Measurements from ENCODE around the gene C4BPA.

Gene C4BPA

GRCh38 chr1:207128336-207128921 is 24.4 kb downstream of the C4BPA start:
- DNase-seq, result no peak

DNA sequence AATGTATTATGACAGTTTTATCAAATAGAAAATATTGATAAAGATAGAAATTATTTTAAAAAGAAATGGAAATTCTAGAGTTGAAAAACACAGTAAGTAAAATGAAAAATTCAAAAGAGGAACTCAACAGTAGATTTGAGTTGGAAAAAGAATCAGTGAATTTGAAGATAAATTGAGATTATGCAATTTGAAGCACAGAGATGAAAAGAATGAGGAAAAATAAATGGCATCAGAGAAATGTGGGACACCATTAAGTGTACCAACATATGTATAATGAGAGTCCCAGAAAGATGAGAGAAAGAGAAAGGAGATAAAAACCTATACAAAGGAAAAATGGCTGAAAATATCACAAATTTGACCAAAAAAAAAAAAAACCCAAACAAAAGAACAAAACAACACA is 25.0 kb downstream of the C4BPA start:
- no peak for DNase-seq

GRCh38 chr1:207130252-207131036 is 26.4 kb downstream of the C4BPA start:
- no peak for DNase-seq

DNA sequence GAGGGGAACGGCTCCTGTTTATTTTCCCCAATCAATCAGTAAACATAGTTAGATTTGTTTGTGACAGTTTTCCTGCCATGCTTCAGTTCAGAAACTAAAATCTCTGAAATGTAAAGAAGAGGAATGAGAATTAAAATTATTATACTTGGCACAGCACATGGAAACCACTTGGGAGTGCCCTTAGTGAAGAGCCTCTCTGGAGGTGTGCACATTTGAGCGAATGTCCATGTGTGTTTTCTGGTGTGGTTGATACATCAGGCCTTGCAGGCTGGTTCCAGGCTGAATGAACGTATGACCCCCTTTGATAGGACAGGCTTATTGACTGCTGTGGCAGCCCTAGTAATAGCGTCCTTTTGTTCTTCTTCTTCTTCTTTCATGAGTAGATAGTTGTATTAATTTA is 27.1 kb downstream of the C4BPA start:
- no peak for DNase-seq

GRCh38 chr1:207134581-207134980 is 30.5 kb downstream of the C4BPA start:
- no peak for DNase-seq

DNA sequence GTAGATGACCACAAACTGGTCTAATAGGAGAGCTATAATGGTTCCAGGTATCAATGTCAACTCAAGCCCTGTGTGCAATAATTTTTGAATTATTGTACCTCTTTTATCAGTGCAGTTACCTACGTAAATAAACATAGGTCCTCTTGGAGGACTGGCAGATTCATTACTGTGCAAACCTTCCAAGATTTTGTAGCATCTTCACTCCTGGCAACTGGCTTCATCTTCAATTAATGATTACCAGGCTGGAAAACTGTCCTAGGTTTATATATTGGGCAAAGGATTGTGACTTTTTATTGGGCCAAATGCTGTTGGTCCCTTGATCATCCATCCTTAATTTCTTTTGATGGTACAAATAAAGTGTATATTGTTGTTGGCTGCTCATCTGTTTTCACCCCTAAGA is 35.6 kb downstream of the C4BPA start:
- DNase-seq, result no peak

DNA sequence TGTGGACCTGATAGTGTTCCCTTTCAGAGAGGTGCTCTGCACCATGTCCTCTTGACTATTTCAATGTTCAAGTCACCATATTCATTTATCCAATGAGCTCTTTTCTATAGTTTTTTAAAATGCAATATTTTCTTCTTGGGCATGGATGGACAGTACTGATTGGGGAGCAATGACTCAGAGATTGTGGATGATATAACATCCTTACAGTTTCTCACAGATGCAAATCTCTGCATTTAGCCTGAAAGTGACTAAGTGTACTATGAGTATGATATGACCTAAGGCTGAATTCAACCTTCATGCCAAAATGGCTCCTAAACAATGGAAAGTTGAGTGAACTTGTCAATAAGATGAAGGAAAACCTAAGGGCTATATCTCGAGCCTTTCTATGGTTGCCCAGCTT is 36.5 kb downstream of the C4BPA start:
- no peak for DNase-seq

DNA sequence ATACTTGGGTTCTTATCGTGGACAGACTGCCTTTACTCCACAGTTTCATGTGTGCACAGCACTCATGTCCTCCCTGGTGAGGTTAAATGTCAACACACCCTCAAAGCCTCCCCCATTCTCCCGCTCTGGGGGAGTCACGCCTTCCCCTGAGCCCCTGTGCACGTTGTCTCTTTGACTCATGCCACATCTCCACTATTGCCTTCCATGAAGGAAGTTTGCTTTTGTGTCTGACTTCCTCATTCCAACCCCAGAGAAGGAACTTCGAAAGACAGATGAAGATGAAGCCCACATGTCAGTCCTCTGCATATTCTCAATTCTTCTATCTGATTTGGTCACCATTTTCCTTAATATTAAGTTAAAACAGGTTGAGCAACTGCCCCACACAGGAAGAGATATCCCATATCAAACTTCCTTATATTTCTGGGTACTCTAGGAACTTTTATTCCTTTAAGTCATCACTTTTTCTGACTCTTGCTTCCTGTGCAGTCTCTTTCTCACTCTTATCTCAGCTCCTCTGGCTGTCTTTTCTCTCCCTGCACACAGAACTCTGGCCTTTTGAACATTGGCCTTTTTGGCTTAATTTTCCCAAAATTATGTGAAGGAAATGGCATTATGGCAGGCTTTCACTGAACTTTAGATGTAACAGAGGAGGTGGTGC is 41.5 kb downstream of the C4BPA start:
- no peak for DNase-seq

DNA sequence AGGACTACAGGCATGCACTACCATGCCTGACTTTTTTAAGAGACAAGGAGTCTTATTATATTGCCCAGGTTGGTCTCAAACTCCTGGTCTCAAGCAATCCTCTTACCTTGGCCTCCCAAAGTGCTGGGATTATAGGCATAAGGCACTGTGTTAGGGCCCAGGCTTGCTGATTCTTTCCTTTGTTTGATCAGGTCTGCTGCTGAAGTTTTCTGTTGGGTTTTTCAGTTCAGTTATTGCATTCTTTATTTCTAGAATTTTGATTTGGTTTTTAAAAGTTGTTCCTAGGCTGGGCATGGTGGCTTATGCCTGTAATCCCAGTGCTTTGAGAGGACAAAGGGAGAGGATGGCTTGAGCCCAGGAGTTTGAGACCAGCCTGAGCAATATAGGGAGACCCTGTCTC is 47.9 kb downstream of the C4BPA start:
- DNase-seq, result no peak

GRCh38 chr1:207152792-207153468 is 48.9 kb downstream of the C4BPA start:
- DNase-seq, result no peak

- DNase-seq, result peak; percentile 14
These were observed 51.0 kb downstream of the C4BPA start for GRCh38 chr1:207155028-207155427.

GRCh38 chr1:207156095-207156494 is 52.1 kb downstream of the C4BPA start:
- no peak for DNase-seq

- DNase-seq, result no peak
These were observed 52.8 kb downstream of the C4BPA start for GRCh38 chr1:207156826-207157225.

GRCh38 chr1:207164086-207164485 is 60.1 kb downstream of the C4BPA start:
- DNase-seq, result no peak

- no peak for DNase-seq
These were observed 68.3 kb downstream of the C4BPA start for GRCh38 chr1:207172321-207172720.

- DNase-seq, result no peak
These were observed 68.9 kb downstream of the C4BPA start for GRCh38 chr1:207172885-207173284.

DNA sequence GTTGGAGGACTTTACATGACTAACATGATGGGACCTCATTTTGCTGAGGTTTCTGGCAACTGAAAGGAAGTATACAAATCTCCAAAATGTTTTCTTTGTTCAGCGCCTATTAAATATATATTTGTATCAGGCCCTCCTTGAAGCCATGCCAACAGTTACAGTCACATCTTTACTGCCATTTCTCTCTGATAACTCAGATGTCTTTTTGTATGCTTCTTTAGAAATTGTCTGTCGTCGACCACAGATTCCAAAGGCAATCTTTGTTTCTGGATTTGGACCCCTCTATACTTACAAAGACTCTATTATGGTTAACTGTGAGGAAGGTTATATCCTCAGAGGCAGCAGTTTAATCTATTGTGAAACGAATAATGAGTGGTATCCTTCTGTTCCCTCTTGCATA is 69.4 kb downstream of the C4BPA start:
- DNase-seq, result no peak

DNA sequence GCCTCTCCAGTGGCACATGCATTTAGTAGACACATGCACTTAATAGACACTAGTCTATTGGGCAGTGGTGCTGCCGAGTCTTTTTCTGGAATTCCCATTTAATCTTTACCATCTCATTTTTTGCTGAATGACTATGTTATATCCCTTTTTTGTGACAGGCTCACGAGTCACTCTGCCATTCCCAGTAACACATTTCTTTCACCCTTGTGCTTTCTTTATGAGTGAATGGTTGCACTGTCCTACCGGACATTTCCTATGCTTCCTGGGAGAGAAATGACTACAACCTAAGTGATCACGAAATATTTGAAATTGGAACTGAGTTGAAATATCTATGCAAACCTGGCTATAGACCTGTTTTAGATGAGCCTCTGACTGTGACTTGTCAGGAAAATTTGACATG is 70.9 kb downstream of the C4BPA start:
- no peak for DNase-seq

DNA sequence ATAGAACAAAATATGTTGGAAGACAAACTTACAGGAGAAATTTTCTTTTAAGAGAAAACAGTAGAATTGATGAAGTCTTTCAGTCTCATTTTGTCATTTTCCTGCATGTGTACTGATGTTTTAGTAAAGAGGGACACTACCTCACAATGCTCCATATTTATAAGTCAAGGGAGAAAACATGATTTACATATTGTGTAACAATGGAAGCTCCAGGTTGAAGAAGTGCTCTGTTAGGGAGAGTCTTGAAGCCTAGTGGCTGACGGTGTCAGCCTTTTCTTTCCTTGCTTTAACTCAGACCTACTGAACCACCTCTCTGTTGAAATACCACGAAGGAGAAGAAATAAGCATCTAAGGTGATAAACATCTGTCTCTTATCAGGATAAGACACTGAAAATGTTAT is 75.0 kb downstream of the C4BPA start:
- DNase-seq, result no peak

GRCh38 chr1:207181847-207182246 is 77.8 kb downstream of the C4BPA start:
- no peak for DNase-seq

DNA sequence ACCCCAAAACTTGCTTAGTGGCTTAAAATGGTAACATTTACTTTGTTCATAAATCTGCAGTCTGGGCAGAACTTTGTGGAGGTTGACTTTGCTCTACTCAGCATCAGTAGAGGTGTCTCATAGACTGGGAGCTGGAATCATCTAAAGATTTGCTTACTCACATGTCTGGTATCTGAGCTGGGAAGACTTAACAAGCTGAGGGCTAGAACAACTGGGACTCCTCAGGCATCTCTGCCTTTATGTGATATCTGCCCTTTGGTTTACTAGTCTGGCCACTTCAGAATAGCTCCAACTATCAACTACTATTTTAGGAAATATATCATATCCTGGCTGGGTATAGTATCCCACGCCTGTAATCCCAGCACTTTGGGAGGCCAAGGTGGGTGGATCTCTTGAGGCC is 82.5 kb downstream of the C4BPA start:
- DNase-seq, result no peak

DNA sequence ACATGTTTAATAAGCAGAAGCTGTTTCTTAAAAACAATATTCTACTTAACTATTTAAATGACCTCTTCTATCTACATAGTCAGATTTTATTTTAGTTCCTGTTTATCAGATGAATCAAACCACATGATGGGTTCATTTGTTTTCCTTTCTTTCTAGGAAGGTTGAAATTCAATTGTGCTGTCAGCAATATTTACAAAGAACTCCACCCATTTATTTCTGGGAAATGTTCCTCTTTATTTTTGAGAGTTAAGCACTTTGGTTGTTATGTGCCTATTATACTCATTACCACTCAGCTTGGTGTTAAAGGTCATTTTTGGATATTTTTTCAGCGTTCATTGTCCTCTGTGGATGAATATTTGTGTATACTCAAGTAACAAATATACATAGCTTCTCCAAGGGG is 84.9 kb downstream of the C4BPA start:
- DNase-seq, result no peak

- DNase-seq, result no peak
These were observed 87.0 kb downstream of the C4BPA start for GRCh38 chr1:207191061-207191460.

- no peak for DNase-seq
These were observed 87.7 kb downstream of the C4BPA start for GRCh38 chr1:207191776-207192175.

Data from CD4-positive, alpha-beta T cell treated with Interleukin-4 for 4 hours (primary cell).